Measurements from ENCODE around the gene AKIRIN2.
"Not testable (repeated sequence)": the region's sequence is repeated elsewhere in the genome, so short reads cannot be mapped to it uniquely, and the experiment has no call there.

AKIRIN2 gene

DNA sequence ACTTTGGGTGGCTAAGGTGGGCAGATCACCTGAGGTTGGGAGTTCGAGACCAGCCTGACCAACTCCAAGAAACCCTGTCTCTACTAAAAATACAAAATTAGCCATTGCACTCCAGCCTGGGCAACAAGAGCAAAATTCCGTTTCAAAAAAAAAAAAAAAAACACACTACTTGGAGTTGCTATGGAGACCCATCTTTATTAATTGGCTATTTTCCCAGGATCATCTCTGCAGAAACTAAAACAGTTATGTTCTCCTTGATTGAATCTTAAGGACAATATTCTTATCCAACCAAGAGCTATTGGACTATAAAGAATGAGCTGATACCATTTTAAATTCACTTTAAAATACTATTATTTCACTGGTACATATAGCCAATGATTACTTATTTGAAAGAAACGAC lies 14.7 kb downstream of the AKIRIN2 start:
- no peak for DNase-seq (ENCODE audit: low spot score)

DNA sequence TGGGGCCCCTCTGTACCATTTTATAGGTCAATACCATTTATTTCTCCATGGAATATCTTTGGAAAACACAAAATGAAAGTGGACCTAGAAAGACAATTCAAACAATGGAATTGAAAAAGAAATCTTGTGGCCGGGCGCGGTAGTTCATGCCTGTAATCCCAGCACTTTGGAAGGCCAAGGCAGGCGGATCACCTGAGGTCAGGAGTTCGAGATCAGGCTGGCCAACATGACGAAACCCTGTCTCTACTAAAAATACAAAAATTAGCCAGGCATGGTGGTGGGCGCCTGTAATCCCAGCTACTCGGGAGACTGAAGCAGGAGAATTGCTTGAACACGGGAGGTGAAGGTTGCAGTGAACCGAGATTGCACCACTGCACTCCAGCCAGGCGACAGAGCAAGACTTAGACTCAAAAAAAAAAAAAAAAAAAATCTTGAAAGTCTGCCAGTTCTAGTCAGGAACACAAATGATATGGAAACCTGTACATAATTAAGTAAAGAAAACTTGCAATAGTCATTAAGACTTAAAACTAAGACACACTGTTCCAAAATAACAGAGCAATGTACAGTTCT lies 15.3 kb downstream of the AKIRIN2 start:
- not testable (repeated sequence) for DNase-seq (ENCODE audit: low spot score)

DNA sequence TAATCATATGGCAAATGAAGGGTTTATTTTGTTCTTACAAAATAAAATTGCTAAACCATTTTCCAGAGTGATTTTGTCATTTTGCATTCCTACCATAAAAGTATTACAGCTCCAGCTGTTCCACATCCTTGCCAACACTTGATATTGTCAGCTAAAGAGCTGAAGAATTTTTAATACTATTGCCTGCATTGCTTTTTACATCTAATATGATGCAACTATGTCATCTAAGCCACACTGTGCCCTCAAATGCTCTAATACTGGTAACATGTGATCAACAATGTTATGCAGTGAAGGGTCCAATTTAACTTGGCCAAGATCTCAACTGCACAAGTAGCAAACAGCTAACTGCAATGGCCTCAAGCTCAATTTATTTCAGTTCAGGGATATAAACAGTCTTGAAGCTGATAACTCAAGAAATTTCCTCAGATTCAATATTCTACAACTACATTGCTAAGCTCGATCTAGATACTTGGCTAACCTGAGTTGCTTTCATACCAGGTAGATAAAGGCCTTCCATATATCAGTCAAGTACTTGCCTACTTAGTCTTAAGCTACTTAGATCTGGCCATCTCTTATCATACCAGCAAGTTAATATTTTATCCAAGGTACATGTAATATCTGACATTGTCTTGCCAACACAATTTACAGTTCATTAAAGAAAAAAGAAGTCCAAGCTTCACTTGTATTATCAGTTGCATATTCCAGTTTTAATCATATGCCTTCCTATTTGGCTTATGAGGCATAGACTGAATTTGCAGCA lies 17.0 kb downstream of the AKIRIN2 start:
- no peak for DNase-seq (ENCODE audit: low spot score)

DNA sequence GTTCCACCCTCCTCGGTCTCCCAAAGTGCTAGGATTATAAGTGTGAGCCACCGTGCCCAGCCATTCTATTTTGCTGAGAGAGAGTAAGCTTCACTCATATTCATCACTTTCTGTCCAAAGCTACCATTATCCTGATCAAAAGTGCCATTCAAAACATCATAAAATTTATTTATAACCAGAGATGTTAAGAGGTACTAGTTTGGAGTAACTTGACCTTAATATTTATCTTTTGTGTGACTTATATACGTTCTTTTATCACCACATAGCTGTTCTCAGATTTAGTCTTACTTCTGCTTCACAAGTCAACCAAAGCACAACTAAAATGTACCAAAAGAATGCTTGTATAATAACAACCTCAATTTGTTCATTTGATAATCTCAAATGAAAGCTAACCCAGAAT lies 18.1 kb downstream of the AKIRIN2 start:
- DNase-seq (ENCODE audit: low spot score), result no peak

DNA sequence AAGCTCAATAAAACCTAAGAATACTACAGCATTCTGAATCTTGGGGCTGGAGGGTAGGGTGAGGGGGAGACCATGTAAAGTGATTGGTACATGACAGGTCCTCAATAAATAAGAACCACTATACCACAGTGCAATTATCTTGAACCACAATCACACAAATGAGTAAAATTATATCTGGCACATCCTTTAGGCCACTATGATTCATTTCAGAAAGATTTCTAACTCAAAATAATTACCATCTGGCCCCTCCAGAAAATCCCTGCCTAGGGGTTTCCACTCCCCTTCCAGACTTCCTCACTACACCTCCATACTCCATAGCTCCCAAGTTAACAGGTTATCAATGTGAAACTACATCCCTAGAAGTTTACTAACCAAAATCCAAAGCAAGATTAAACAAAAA lies 19.7 kb downstream of the AKIRIN2 start:
- DNase-seq (ENCODE audit: low spot score), result no peak

GRCh38 chr6:87675004-87675681 lies 26.9 kb downstream of the AKIRIN2 start:
- DNase-seq (ENCODE audit: low spot score), result no peak

DNA sequence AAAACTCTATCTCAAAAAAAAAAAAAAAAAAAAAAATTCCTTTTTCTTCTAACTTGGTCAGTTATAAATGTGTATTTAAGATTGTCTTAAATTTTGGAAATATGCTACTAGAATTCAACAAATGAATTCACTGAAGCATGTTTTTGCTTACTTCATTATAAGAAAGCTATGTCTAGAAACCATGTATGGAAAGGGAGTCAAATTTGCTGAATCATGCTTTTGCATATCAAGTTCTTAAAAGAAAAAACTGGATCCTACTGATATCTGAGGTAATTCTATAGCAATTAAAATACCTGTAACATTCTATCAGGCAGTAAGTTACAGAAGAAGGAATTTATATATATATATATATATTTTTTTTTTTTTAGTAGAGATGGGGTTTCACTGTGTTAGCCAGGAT lies 27.7 kb downstream of the AKIRIN2 start:
- DNase-seq (ENCODE audit: low spot score), result no peak

- DNase-seq (ENCODE audit: low spot score), result no peak
These were observed 28.8 kb downstream of the AKIRIN2 start for GRCh38 chr6:87673237-87673636.

DNA sequence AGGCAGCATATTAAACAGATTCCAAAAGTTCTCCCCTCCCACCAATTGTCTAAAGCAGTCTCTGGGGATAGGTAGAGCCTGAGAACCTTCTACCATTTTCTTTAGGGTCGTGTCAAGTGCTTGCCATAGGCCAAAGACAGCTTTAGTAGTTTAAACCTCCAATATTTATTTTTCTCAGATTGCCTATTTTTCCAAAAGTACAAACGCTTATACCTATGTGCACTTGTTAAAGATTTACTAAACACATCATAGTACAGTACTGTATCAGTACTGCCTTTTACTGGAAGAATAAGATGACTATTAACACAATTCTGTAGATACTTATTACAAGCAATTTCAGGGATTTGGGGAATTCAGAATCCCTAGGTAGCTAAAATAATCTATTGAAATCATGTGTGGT lies 29.4 kb downstream of the AKIRIN2 start:
- DNase-seq (ENCODE audit: low spot score), result no peak

DNA sequence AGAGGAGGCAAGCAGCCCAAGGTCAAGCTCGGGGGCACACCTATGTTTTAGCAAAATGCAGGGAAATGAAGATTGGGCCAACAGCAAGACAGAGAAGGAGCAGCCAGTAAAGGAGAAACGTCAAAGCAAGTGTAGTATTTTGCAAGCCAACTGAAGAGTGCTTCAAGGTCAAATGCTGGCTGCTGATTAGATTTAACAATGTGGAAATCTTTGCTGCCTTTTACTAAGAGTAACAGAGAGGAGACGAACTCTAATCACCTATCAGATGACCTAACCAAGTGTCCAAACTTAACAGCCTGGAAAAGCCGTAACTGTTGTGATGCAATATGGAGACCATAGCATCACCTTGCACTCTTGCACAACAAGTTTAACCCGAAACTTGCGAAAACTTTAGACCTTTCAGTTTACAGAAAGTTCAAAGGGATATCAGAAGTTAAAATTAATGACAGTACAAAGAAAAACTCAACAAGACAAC lies 30.4 kb downstream of the AKIRIN2 start:
- no peak for DNase-seq (ENCODE audit: low spot score)

GRCh38 chr6:87670707-87671106 lies 31.3 kb downstream of the AKIRIN2 start:
- DNase-seq (ENCODE audit: low spot score), result no peak

- no peak for DNase-seq (ENCODE audit: low spot score)
These were observed 33.0 kb downstream of the AKIRIN2 start for GRCh38 chr6:87669051-87669450.

DNA sequence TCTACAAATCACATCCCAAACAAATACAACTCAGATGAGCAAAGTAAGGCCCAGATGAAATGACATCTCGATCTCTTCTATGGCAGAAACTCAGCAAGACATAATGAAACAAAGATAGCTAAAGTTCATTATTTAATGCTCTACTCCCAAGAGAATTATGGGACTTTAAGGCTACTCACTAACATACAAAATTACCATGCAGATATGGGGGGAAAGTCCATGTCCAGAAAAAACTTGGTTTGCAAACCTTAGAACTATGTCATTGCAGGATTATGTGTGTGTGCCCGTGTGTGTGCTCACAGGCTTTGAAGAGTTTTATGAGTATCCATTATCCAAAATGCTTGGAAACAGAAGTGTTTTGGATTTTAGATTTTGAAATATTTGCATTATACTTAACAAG lies 34.0 kb downstream of the AKIRIN2 start:
- DNase-seq (ENCODE audit: low spot score), result no peak

DNA sequence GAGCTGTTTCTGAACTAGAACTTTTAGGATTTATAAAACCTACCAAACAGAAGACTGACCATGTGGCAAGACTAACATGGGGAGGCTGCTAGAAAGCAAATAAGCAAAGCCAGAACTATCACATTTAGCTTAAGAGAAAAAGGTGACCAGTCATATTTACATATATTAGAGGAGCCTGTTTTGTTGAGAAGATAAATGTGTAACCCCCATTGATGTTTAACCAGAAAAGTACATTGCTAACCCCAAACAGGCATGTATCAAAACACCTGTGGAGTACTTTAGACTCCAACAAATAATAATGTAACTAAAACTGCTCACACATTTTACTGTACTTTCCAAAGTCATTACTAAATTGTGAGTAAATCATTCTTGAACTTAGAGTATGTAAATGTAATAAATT lies 35.0 kb downstream of the AKIRIN2 start:
- no peak for DNase-seq (ENCODE audit: low spot score)

DNA sequence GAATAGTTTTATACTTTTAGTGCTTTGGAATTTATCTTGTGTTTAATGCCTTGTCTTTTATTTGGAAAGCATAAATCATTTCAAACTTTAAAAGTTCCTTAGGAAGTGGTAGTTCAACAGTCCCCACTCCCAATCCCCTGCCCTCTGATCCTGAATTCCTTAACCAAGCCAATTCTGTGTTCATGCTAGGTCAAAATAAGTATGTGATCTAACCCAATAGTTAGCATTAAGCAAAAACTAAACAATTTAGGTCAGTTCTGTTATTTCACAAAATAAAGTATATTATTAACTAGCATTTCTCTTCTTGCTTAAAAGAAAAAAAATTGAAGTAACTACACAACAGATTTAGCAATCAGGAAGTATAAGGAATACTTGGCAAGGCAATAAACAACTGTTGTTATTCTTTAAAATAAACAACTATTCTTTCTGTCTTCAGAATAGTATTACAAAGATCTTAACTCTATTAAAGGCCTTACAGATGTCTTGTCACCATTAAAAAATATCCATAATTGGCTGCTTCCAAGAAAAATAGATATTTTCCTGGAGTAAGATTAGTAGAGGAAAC lies 37.0 kb downstream of the AKIRIN2 start:
- DNase-seq (ENCODE audit: low spot score), result no peak

DNA sequence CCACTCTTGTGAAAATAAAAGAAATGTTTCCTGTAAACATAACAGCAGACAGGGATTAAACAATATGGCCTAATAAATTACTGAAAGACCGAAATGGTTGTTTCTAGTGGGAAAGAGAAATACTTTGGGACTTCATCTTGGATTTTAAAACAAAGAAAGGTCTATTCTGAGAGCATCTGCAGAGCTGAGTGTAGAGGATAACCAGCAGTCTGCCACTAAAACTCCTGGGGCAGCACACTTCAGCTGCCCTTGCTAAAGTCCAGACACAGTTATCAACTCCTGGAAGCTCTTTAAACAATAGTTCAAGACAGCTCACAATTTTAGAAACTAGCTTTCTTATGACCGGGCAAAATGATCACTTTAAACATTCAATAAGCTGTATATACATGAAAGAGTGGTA lies 38.6 kb downstream of the AKIRIN2 start:
- DNase-seq (ENCODE audit: low spot score), result peak; percentile 48

DNA sequence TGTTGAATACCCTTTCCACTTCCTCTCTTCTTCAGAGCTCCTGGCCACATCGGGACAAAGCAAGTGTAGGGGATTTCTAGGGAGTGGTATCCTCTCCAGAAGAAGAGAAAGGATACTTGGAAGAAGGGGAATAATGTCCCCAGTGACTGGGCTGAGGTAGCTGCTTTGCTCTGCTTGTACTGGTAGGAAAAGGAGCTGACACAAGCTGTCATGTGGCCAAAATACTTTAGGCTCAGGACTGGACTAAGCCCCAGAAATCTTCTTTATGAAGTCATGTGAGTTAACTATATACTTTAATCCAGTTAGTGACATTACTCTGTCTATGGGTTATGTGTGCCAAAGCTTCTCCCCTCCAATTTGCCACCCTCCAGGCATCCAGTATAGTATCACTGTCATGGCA lies 40.5 kb downstream of the AKIRIN2 start:
- no peak for DNase-seq (ENCODE audit: low spot score)

DNA sequence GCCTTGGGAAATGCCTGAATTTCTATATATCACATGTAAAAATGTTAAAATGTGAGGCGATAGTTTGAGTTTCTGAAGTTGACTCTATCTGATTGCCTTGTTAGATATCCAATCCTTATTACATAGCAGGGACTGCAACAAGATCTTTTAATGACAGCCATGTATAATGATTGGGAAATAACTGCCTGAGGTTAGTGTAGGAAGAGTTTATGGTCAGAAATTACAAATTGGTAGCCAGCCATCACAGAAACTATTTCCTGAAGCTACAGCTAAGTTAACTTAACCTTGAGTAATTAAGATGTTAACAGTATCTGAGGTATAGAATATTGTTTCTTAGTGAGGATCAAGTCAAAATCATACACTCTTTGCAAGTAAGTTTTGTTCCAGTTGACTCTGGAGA lies 41.0 kb downstream of the AKIRIN2 start:
- no peak for DNase-seq (ENCODE audit: low spot score)

- DNase-seq (ENCODE audit: low spot score), result no peak
These were observed 41.7 kb downstream of the AKIRIN2 start for GRCh38 chr6:87660226-87660911.

- no peak for DNase-seq (ENCODE audit: low spot score)
These were observed 43.5 kb downstream of the AKIRIN2 start for GRCh38 chr6:87658516-87658915.

- DNase-seq (ENCODE audit: low spot score), result no peak
These were observed 45.2 kb downstream of the AKIRIN2 start for GRCh38 chr6:87656857-87657256.

GRCh38 chr6:87655824-87656223 lies 46.2 kb downstream of the AKIRIN2 start:
- DNase-seq (ENCODE audit: low spot score), result no peak
